GM18873 (cell line): ENCODE measurements around the gene ATP6V1G2.
"Not testable (repeated sequence)": the region's sequence is repeated elsewhere in the genome, so short reads cannot be mapped to it uniquely, and the experiment has no call there.

Source experiments
- ATAC-seq: cut with Tn5 transposase; IDR thresholded peaks from one replicate; pipeline ENCODE4 v1.9.1; 2021; ENCODE audit warnings: mild to moderate bottlenecking, moderate library complexity, moderate number of reproducible peaks; ENCODE audit not compliant: unreplicated experiment, low FRiP score

ATP6V1G2 gene

GRCh38 chr6:31546339-31546957 is at the start of gene ATP6V1G2:
Gene ATP6V1G2 (minus strand): TSS chr6:31546608. CDS start chr6:31546559, 49 bp downstream.
- ATAC-seq: no peak

GRCh38 chr6:31592396-31592771 is 46.0 kb upstream of the ATP6V1G2 start:
- no peak for ATAC-seq

- ATAC-seq: not testable (repeated sequence)
These were observed 44.3 kb upstream of the ATP6V1G2 start for GRCh38 chr6:31590691-31591090.

DNA sequence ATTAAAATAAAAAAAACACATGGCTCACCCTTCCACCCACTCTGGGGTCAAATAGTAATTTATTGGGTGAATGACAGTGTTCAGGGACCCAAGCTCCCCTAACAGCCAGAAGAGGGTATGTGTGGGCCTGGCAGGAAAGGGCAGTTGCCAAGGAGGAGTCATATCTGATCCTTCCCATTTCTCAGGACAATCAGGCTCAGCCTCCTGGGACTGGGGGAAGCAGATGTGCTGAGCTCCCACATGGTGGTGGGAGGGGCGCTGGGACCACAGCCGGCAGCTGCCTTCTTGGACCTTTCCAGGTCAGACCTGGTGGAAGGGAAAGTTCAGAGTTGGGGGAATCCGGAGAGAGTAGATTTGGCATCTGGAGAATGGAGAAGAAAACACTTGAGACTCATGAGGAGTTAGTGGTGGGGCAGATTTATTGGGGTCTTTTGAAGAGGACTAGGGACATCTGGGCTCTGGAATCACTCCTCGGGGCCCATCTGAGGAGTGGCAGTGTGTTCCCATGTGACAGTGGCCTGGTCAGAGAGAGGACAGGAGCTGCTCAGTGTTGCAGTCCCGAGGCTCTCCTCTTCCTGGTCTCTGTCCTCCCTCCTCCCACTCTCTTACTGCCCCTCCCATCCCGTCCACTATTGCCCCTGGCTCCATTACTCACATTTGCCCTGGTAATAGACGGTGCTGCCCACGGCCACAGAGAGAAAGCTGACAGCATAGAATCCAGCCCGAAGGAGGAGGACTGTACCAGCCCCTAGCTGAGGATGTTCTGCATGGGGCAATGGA is 42.7 kb upstream of the ATP6V1G2 start:
- ATAC-seq: no peak

DNA sequence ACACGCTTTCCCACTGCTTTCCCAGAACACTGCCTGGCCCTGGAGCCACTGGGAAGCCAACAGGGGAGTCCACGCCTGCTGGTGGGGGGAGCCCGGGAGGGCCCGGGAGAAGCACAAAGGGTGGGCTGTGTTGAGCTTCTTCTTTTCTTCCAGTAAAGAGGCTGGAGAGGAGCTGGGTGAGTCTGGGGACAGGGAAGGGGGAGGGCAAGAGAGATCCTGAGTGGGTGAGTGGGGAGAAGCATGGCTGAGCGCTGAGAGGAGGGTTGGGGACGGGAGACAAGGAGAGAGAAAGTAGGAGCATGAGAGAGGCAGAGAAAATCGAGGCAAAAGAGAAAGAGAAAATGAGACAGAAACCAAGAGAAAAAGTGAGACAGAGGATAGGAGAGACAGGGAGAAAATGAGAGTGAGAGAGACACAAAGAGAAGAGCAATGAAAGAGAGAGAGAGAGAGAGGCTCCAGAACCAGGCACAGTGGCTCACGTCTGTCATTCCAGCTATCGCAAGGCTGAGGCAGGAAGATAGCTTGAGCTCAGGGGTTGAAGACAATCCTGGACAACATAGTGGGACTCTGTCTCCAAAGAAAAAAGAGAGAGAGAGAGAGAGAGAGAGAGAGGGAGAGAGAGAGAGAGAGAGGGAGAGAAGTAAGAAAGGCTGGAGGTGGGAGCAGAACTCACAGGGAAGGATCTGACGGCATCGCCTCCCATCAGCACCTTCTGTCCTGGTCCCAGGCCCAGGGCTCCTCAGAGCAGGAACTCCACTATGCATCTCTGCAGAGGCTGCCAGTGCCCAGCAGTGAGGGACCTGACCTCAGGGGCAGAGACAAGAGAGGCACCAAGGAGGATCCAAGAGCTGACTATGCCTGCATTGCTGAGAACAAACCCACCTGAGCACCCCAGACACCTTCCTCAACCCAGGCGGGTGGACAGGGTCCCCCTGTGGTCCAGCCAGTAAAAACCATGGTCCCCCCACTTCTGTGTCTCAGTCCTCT is 41.7 kb upstream of the ATP6V1G2 start:
- no peak for ATAC-seq

DNA sequence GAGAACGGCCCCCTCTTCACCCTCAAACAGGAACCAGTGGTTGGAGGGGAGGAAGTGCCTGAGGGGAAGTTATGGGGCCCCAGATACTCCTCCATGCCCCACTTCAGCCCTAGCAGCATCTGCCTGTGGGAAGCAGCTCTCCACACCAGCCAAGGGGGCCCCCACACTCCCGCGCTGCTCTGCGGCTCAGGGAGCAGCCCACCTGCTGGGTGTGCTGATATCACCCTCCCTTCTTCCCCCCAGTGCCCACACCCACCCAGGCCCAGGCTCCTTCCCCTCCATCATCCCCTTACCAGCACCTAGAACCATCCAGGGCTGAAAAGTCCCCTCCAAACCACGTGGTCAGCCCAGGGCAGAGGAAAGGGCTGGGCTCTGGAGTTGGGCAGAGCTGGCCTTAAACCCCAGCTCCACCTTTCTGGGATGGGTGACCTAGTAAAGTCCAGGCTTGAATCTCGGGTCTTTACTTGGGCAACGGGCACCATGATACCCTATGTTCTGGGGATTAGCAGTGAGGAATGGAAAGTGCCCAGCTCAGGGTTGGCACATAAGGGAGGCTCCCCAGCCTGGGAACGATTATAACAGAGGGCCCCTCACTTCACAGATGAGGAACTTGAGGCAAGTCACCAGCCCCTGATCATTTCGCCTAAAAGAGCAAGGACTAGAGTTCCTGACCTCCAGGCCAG is 40.3 kb upstream of the ATP6V1G2 start:
- no peak for ATAC-seq

GRCh38 chr6:31586008-31586407 is 39.6 kb upstream of the ATP6V1G2 start, which contains the start of gene LST1:
Gene LST1 (plus strand): TSS chr6:31586277. CDS start chr6:31587300, 1,023 bp downstream.
- ATAC-seq: no peak

GRCh38 chr6:31585491-31585890 is 39.1 kb upstream of the ATP6V1G2 start:
- no peak for ATAC-seq

- no peak for ATAC-seq
These were observed 35.8 kb upstream of the ATP6V1G2 start, which contains the start of gene LTB for GRCh38 chr6:31582230-31582643. Gene LTB (minus strand): TSS chr6:31582424. CDS start chr6:31582417, 7 bp downstream.

DNA sequence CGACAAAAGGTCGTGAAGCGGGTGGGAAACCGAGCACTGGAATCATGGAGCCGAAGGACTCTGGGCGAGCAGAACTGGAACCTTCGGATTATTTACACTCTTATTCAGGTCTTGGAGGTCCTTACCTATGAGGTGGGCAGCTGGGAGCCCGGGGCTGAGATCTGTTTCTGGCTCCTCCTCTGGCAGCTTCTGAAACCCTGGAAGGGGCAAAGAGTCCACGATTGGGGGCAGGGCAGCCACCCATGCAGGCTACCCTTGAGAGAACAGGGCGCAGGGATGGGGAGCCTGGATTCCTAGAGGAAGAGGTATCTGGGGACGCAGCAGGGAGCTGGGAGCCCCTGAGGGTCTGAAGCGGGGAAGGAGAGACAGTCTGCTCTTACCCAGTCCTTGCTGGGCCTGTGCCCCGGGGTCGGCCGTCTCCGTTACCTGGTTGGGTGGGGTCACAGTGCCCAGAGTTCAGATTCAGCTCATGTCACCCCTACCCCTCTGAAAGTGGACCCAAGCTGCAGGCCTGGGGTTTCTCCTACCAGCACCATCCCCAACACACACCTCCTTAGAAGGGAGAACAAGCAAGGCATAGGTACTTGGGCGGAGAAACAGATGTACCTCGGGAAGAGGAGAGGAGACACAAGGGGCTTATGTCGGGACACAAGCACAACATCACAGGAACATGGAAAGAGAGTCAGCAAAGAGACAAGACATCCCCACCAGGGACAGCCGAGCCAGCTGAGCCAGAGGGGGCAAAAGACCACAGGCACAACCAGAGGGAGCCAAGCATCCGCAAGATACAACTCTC is 35.2 kb upstream of the ATP6V1G2 start:
- no peak for ATAC-seq

DNA sequence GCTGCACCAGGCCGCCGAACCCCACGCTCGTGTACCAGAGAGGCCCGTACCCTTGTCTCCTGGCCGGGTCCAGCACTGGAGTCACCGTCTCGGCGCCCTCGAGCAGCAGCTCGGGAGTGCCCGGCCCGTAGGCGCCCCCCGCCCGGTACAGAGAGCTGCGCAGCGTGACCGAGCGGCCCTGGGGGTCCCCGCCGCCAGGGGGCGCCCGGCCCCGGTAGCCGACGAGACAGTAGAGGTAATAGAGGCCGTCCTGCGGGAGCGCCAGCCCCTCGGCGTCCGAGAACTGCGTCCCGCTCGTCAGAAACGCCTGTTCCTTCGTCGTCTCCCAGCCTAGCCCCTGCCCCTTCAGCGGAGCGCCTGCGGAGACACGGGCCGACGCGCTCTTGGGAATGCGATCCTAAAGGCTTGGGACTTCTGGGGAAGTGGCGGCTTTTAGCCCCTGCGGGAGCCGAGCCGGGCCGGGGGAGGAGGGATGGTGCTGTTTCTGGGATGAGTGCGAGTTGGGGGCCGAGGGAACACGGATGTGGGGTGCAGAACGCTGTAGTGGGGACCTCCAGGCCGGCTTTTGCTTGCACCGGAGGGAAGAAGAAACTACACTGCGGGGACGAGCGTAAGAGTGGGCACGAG is 34.5 kb upstream of the ATP6V1G2 start:
- no peak for ATAC-seq

DNA sequence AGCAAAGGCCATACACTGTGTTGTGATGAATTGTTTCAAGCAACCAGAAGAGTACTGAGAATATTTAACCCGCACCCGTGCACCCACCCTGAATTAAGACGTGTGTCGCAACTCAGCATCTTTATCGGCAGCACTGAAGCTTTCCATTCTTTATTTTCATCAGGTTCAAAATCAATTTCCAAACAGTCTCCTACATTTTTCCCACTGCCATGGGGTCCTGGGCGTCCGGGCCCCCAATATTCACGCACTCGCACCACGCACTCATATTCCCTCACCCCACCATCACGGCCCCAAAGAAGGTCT is 34.0 kb upstream of the ATP6V1G2 start:
- no peak for ATAC-seq

DNA sequence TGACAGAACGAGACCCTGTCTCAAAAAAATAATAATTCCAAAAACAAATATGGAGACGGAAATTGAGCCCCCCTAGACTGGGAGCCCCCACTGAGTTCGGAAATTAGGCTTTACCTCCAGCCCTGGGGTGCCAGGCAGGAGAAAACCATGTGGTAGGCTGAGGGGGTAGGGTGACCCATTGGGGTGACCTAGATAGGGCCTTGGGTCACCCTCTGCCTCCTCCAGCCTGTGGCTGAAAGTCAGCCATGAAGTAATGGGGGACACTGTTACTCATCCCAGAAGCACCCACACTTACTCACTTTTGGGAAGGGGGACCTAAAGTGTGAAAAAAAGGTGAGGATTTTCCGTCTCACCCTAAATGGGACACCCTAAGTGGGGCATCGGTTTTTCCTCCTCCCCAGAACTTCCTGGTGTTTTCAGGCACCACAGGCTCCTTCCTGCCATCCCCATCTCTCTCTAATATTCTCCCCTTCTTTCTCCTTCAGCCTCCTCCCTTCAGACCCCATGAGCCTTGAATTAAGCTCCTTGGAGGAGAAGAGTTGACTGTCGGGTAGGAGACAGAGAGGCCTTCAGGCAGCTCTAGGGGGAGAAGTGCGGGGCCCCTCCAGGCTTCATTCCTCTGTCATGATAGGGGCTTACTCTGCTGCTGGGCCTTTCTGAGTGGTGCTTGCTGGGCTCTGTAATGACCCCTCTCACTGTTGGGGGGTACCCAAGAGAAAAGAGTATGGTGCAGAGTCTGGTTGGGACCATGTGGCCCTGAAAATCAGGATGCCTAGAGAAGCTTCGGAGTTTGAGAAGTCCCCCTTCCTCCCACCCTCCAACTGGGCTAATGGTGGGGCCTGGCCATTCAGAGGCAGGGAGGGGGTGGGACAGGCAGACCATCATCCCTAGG is 33.4 kb upstream of the ATP6V1G2 start:
- no peak for ATAC-seq

- no peak for ATAC-seq
These were observed 32.7 kb upstream of the ATP6V1G2 start for GRCh38 chr6:31579119-31579505.

DNA sequence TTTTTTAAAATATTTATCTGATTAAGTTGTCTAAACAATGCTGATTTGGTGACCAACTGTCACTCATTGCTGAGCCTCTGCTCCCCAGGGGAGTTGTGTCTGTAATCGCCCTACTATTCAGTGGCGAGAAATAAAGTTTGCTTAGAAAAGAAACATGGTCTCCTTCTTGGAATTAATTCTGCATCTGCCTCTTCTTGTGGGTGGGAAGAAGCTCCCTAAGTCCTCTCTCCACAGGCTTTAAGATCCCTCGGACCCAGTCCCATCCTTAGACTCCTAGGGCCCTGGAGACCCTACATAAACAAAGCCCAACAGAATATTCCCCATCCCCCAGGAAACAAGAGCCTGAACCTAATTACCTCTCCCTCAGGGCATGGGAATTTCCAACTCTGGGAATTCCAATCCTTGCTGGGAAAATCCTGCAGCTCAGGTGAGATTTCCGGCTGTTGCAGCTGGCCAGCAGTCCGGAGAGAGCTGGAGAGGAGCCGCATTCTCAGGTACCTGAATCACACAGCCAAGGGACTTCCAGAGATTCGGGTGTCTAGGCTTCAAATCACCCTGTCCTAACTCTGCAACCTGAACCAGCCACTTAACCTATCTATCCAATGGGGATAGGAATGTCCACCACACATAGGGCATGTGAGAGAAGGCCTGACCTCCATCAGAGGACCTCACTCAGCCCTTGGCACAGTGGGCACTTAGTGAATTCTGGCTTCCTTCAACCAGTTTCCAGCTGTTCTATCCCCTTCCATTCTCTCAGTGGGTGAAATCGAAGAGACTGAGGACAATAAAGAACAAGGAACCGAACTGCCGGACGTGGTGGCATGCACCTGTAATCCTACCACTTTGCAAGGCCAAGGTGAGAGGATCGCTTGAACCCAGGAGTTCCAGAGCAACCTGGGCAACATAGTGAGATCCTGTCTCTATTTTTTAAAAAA is 32.0 kb upstream of the ATP6V1G2 start:
- ATAC-seq: no peak

- no peak for ATAC-seq
These were observed 31.2 kb upstream of the ATP6V1G2 start for GRCh38 chr6:31577579-31577966.
